Caki2 (cell line): ENCODE measurements around the gene CASP5. TPM values are rescaled to one million over a fixed set of nuclear protein-coding genes. Genes with fewer than 3 reads are reported as not detected.
"Not testable (repeated sequence)": the region's sequence is repeated elsewhere in the genome, so short reads cannot be mapped to it uniquely, and the experiment has no call there.

Experiments used
- DNase-seq: peaks from one replicate; pipeline ENCODE4 v3.0.0-alpha.2; 2015; ENCODE audit warnings: low read depth
- in situ Hi-C: cut with HindIII; loops from 2 replicates; pipeline ENCODE4 v1.10.0; 2016; ENCODE audit warnings: low sequenced_read_pairs, low pct_unique_long_range_greater_than_20kb, mixed read lengths
- total RNA-seq: library from RNA; depleted of rRNA; stranded (reverse); fragments of >200 nt; shearing (Covaris generic); gene quantifications from 2 replicates; pipeline ENCODE4 v1.2.3, GENCODE V29; 2014; ENCODE audit warnings: low replicate concordance; rRNA removed

The CASP5 gene
- total RNA-seq = not detected in 2 replicates

GRCh38 chr11:105023003-105023402 is at the start of gene CASP5:
TSS of gene CASP5 (minus strand) at chr11:105023168. CDS start at chr11:105023136, 32 bp downstream.
- in situ Hi-C loops = no loop called here
- DNase-seq = no peak

DNA sequence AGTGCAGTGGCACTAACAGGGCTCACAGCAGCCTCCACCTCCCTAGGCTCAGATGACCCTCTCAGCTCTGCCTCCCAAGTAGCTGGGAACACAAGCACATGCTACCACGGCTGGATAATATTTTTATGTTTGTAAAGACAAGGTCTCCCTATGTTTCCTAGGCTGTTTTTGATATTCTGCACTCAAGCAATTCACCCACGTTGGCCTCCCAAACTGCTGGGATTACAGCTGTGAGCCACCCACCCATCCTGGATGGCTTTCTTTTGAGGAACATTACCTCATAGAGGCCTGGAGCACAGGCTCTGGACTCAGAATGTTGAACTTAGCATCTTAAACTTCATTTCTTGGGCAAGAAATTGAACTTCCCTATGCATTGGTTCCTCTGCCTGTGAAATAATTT is 49.1 kb upstream of the CASP5 start:
- in situ Hi-C loops, DNase-seq: not testable (repeated sequence)

DNA sequence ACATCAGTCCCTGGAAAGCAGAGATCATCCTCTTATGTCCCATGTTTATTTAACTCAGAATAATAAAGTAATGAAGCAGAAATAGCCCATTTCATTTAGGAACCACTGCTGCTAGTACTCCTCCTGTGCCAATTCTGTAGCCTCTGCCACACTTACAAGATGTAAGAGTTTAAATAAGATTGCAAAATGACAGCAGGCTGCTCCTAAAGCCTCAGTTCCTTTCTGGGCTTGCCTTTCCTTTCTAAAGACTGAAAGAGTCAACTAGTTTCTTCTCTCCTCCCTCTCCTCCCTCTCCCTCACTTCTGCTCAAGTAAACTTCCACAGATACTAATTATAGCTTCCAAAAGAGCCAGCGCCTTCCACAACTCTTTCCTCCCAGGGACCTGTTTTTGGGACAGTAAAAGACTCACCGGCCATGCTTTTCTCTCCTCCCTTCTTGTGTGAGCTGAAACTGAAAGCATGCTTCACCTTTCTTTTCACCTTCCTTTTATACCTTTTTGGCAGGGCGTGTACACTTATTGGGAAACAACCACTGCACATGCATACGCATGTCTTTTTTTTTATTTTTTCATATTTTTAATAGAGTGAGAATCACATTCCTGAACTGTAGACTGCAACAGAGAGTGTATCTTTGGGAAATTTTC is 48.2 kb upstream of the CASP5 start:
- DNase-seq = no peak
- in situ Hi-C loops = no loop called here

DNA sequence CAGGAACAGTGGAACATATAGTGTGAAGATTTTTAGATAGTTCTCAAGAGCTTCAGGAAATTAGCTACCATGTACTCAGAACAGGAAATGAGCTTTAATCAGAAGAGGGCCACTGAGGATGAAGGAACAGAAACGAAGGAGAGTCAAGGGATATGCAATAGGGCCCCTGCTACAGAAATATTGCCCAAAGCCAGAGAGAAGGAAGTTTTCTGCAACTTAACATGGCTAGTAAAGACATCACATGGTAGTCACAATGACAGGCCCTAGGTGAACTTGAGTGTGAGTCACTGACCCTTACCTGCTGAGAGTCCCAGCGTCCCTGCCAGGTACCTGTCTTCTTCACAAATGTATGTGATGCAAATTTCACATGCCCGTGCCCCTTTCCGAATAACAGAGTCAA is 47.3 kb upstream of the CASP5 start:
- in situ Hi-C loops = no loop called here
- no peak for DNase-seq

DNA sequence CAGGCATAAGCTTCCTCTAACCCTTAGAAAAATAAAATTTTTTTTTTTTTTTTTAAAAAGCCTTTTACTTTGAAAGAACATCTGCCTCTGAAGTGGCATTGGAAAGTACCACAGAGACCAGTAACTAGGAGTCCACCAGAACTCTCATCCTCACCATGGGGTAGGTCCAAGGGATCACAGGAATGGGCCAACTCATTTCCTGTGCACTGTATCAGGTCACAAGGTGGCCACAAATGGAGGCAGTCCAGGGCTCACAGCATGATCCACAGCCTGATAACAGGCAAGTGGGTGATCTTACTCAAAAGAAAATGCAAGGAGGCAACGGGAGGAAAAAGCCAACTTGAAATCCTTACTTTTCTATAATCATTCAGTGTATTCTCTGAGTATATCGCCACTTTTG is 46.8 kb upstream of the CASP5 start:
- in situ Hi-C loops, DNase-seq: not testable (repeated sequence)

GRCh38 chr11:105063245-105063941 is 40.4 kb upstream of the CASP5 start:
- in situ Hi-C loops, DNase-seq: not testable (repeated sequence)

DNA sequence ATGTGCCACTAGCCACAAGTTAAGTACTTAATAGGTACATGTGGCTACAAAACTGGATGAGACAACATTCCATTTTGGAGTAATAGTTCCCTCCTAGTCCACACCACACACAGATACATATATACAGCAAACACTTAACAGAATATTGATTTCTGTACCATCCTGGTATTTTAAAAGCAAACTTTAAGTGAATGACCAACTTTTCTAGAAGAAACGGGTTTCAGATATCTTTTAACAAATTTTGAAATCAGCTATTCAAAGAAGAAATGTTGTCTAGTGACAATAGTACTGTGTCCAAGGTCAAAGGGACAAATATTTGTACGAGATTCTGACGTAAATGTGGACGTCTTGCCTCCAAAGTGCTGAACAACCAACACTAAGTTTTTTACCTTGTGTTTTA is 34.5 kb upstream of the CASP5 start:
- in situ Hi-C loops = no loop called here
- DNase-seq = no peak

GRCh38 chr11:105056446-105056845 is 33.5 kb upstream of the CASP5 start:
- DNase-seq = no peak
- in situ Hi-C loops = no loop called here

GRCh38 chr11:105054723-105055493 is 31.9 kb upstream of the CASP5 start:
- no peak for DNase-seq
- in situ Hi-C loops = no loop called here

- in situ Hi-C loops = no loop called here
- DNase-seq = no peak
These were observed 29.5 kb upstream of the CASP5 start for GRCh38 chr11:105052487-105052886.

- in situ Hi-C loops = no loop called here
- DNase-seq = no peak
These were observed 28.6 kb upstream of the CASP5 start for GRCh38 chr11:105051559-105051958.

DNA sequence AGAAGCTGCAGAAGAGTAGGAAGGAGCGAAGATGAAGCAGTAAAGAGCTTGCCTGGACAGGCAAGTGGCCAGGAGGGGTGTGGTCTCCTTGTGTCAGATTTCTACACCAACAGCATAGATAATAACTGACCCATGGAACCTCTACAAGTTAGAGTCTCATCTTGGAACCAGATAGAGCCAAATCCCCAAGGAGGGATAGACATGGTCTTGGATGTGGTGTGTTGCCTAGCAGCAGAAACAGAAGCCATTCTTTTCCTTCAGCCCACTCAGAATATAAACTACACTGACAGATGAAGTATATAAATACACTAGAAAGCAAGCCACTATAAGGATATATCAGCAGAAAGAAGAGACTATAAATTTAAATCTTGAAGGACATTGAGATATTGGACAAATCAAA is 26.5 kb upstream of the CASP5 start:
- DNase-seq = no peak
- in situ Hi-C loops = no loop called here

DNA sequence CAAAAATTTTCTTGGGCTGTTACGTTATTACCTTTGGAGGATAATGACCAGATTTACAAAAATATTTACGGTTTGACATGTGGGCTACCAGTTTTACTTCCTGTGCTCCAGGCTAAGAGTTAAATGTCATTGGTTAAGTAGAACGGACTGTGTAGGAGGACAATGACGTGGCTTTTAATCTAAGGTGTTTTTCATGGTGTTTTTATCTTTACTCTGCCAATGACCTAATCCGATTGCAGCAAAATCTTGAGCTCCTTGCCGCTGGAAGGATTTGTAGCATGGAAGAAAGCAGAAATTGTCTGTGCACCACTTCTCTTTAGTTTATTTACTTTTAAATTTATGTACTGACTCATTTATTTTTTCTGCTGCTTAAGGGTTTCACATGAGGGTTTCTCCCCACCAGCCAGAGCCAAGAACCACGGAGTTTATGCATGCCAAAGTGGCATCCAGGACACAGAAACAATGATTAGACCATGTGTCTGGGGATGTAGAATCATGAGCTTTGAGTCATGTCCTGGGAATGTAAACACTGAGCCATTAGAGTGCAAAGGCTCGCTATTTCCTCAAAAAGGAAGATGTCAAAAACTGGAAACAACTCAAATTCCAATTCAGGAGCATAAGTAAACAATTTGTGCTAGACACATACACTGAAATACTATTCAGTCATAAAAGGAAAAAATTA is 24.1 kb upstream of the CASP5 start:
- in situ Hi-C loops = no loop called here
- DNase-seq = peak; percentile 96

DNA sequence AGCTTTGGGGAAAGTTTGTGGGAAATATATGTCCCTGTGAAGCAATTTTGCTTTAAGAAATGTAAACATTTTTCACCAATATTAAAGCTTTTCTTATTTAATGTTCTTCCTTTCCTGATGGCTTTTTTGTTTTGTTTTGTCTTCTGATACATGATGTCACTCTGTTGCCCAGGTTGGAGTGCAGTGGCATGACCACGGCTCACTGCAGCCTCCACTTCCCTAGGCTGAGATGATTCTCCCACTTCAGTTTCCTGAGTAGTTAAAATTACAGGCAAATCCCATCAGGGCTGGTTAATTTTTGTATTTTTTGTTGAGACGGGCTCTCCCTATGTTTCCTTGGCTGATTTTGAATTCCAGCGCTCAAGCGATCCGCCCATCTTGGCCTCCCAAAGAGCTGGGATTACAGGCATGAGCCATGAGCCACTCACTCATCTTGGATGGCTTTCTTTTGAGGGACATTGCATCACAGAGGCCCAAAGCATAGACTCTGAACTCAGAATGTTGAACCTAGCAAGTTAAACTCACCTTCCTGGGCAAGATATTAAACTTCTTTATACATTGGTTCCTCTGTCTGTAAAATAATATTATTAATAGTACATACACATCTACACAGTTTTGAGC is 22.8 kb upstream of the CASP5 start:
- no peak for DNase-seq

DNA sequence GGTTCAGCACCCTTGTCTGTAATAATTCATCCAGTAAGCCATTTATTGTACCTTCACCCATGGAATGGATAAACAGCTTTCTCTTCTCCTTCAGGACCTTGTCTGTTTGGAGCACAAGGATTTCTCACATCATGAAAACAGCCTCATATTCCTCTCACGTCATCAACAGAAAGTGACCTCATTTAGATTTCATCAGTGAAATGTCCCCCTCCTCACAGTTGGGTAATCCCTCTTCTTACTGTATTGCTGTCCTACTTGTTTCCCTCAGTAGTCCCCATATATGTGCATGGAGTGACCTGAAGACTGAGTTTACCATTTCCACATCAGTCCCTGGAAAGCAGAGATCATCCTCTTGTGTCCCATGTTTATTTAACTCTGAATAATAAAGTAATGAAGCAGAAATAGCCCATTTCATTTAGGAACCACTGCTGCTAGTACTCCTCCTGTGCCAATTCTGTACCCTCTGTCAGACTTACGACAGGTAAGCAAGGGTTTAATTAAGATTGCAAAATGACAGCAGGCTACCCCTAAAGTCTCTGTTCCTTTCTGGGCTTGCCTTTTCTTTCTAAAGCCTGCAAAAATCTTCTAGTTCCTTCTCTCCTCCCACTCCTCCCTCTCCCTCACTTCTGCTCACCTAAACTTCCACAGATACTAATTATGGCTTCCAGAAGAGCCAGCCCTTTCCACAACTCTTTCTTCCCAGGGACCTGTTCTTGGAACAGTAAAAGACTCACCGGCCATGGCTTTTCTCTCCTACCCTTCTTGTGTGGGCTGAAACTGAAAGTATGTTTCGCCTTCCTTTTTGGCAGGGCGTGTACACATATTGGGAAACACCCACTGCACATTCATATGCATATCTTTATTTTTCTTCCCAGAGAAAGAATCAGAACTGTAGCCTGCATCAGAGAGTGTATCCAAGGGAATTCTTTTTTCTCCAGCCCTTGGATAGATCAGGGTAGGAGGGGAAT is 21.9 kb upstream of the CASP5 start, which contains the start of gene CARD16:
CARD16 (minus strand) TSS at position 779 of the 968 bp plus-strand sequence; CDS start at position 741, 38 bp downstream.
- in situ Hi-C loops, DNase-seq: not testable (repeated sequence)

More for the DNA sequence above, 22.8 kb upstream of the CASP5 start:
- in situ Hi-C loops = no loop called here

- in situ Hi-C loops = no loop called here
- DNase-seq = no peak
These were observed 19.2 kb upstream of the CASP5 start for GRCh38 chr11:105042178-105042577.

DNA sequence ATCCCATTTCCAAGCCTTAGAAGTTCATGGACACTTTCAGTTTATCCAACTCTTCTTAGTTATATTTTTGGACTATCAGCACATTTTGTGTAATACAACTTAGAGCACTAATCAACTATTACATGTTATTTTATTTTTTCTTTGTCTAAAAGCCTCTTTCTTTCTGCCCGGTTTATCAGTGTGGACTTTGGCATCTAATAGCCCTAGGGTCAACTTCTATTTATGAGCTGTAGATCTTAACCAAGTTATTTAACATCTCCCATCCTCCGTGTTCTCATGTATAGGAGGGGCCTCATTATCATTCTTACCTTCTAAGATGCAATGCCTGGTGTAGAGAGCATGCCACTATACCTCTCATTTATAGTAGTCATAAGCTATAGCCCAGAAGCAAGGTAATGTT is 17.7 kb upstream of the CASP5 start:
- no peak for DNase-seq
- in situ Hi-C loops = no loop called here
